ENCODE data around the gene CTBP1. TPM values are rescaled to one million over a fixed set of nuclear protein-coding genes. Genes with fewer than 3 reads are reported as not detected.

The CTBP1 gene
- total RNA-seq, 1 donor from 2014 or later, result 362 TPM

GRCh38 chr4:1283711-1284110 lies 34.8 kb upstream of the CTBP1 start:
- no peak for DNase-seq (ENCODE audit: low read depth)

GRCh38 chr4:1279253-1279652 lies 30.3 kb upstream of the CTBP1 start:
- DNase-seq (ENCODE audit: low read depth), result no peak

GRCh38 chr4:1277667-1278665 lies 29.0 kb upstream of the CTBP1 start:
- peak; percentile 49 for DNase-seq (ENCODE audit: low read depth)

- no peak for DNase-seq (ENCODE audit: low read depth)
These were observed 28.1 kb upstream of the CTBP1 start for GRCh38 chr4:1276984-1277383.

GRCh38 chr4:1274871-1275270 lies 25.9 kb upstream of the CTBP1 start:
- no peak for DNase-seq (ENCODE audit: low read depth)

- DNase-seq (ENCODE audit: low read depth), result no peak
These were observed 22.8 kb upstream of the CTBP1 start for GRCh38 chr4:1271686-1272085.

- DNase-seq (ENCODE audit: low read depth), result no peak
These were observed 20.3 kb upstream of the CTBP1 start for GRCh38 chr4:1269209-1269608.

- no peak for DNase-seq (ENCODE audit: low read depth)
These were observed 18.2 kb upstream of the CTBP1 start for GRCh38 chr4:1266881-1267763.

- no peak for DNase-seq (ENCODE audit: low read depth)
These were observed 16.4 kb upstream of the CTBP1 start for GRCh38 chr4:1265351-1265750.

GRCh38 chr4:1264942-1265341 lies 16.0 kb upstream of the CTBP1 start:
- no peak for DNase-seq (ENCODE audit: low read depth)

- no peak for DNase-seq (ENCODE audit: low read depth)
These were observed 12.4 kb upstream of the CTBP1 start for GRCh38 chr4:1261107-1261928.

- DNase-seq (ENCODE audit: low read depth), result no peak
These were observed 11.6 kb upstream of the CTBP1 start for GRCh38 chr4:1260418-1261106.

- no peak for DNase-seq (ENCODE audit: low read depth)
These were observed 11.0 kb upstream of the CTBP1 start for GRCh38 chr4:1259966-1260365.

GRCh38 chr4:1258457-1258856 lies 9.5 kb upstream of the CTBP1 start:
- no peak for DNase-seq (ENCODE audit: low read depth)

- no peak for DNase-seq (ENCODE audit: low read depth)
These were observed 6.8 kb upstream of the CTBP1 start for GRCh38 chr4:1255699-1256098.

- DNase-seq (ENCODE audit: low read depth), result no peak
These were observed 6.2 kb upstream of the CTBP1 start for GRCh38 chr4:1255151-1255550.

- no peak for DNase-seq (ENCODE audit: low read depth)
These were observed 4.9 kb upstream of the CTBP1 start for GRCh38 chr4:1253831-1254230.

- no peak for DNase-seq (ENCODE audit: low read depth)
These were observed 4.1 kb upstream of the CTBP1 start for GRCh38 chr4:1252928-1253492.

- no peak for DNase-seq (ENCODE audit: low read depth)
These were observed 2.8 kb upstream of the CTBP1 start for GRCh38 chr4:1251773-1252066.

GRCh38 chr4:1250921-1251772 lies 2.2 kb upstream of the CTBP1 start:
- DNase-seq (ENCODE audit: low read depth), result no peak

Data from renal cortical epithelial cell (primary cell).